Esophagus muscularis mucosa (tissue), 3 donors: Measurements from ENCODE around the gene CFAP70.

ENCODE experiments used
- CTCF ChIP-seq, 3 experiments: fragments of 200-600 bp in 2 of 3; fragments of 450-650 bp in 1 of 3; sonication (generic) in 2 of 3; IDR thresholded peaks; one replicate each; pipeline ENCODE4 v1.5.1; 2017 to 2019; ENCODE audit warnings: antibody characterized with exemption in 3 of 3, mild to moderate bottlenecking in 2 of 3, moderate library complexity in 1 of 3
- POLR2AphosphoS5 ChIP-seq, 2 donors: sonication (generic); formaldehyde crosslinking; IDR thresholded peaks; one replicate each; pipeline ENCODE4 v1.6.1; 2017; ENCODE audit warnings: antibody characterized with exemption in 2 of 2

GRCh38 chr10:73205081-73205480 is 153.6 kb downstream of the CFAP70 start:
- TF ChIP-seq CTCF (IDR thresholded peaks at IDR 0.05), result no peak
- no peak for TF ChIP-seq POLR2AphosphoS5 (IDR thresholded peaks at IDR 0.05)
